Neural cell (in vitro differentiated cells): ENCODE results near the gene BPI. TPM values are rescaled to one million over a fixed set of nuclear protein-coding genes. Genes with fewer than 3 reads are reported as not detected.

Source experiments
- H2AFZ ChIP-seq: fragments of 200-600, 300-800 bp; sonication (generic), shearing (Covaris generic); 2 replicates; pipeline ENCODE4 v1.6.0; 2014; ENCODE audit warnings: low read depth, mild to moderate bottlenecking, antibody characterized with exemption, low read length, moderate library complexity
- H3F3A ChIP-seq: fragments of 200-600 bp; shearing (Covaris generic); 2 replicates; pipeline ENCODE4 v1.6.1; 2016; ENCODE audit warnings: mild to moderate bottlenecking, moderate library complexity, mixed read lengths, antibody characterized with exemption, low read length; ENCODE audit not compliant: insufficient read depth, poor library complexity, severe bottlenecking
- H3K27ac ChIP-seq: fragments of 200-600, 300-800 bp; sonication (generic), shearing (Covaris generic); 2 replicates; pipeline ENCODE4 v1.5.1; 2014; ENCODE audit warnings: mild to moderate bottlenecking, low read length, moderate library complexity
- H3K27me3 ChIP-seq: fragments of 300-800, 200-600 bp; sonication (generic), shearing (Covaris generic); 2 replicates; pipeline ENCODE4 v1.6.0; 2014; ENCODE audit warnings: mild to moderate bottlenecking, low read depth, low read length, moderate library complexity; ENCODE audit not compliant: insufficient read depth
- H3K36me3 ChIP-seq: fragments of 300-800, 200-600 bp; sonication (generic), shearing (Covaris generic); 2 replicates; pipeline ENCODE4 v1.5.1; 2014; ENCODE audit warnings: mild to moderate bottlenecking, antibody characterized with exemption, low read length, moderate library complexity; ENCODE audit not compliant: insufficient read depth
- H3K4me2 ChIP-seq: fragments of 300-800, 200-600 bp; sonication (generic), shearing (Covaris generic); 2 replicates; pipeline ENCODE4 v1.6.0; 2014; ENCODE audit warnings: mild to moderate bottlenecking, low read length
- H3K4me3 ChIP-seq: fragments of 300-800, 200-600 bp; sonication (generic), shearing (Covaris generic); 2 replicates; pipeline ENCODE4 v1.5.1; 2014; ENCODE audit warnings: mild to moderate bottlenecking, low read length, moderate library complexity
- H3K79me2 ChIP-seq: fragments of 200-600 bp; shearing (Covaris generic); replicated peaks from 2 replicates; pipeline ENCODE4 v1.6.0; 2014; ENCODE audit warnings: mild to moderate bottlenecking, low read length, moderate library complexity; ENCODE audit not compliant: insufficient read depth
- H3K9ac ChIP-seq: fragments of 300-800, 200-600 bp; sonication (generic), shearing (Covaris generic); 2 replicates; pipeline ENCODE4 v1.6.1; 2016; ENCODE audit warnings: mild to moderate bottlenecking, low read length, mixed read lengths
- H3K9me2 ChIP-seq: fragments of 200-600 bp; shearing (Covaris generic); 2 replicates; pipeline ENCODE4 v1.6.1; 2016; ENCODE audit warnings: mild to moderate bottlenecking, low read length, mixed read lengths; ENCODE audit not compliant: insufficient read depth
- H3K9me3 ChIP-seq: fragments of 200-600, 300-800 bp; sonication (generic), shearing (Covaris generic); 2 replicates; pipeline ENCODE4 v1.6.1; 2016; ENCODE audit warnings: mild to moderate bottlenecking, mixed run types, low read length, moderate library complexity, mixed read lengths
- H4K20me1 ChIP-seq: fragments of 200-600 bp; shearing (Covaris generic); 2 replicates; pipeline ENCODE4 v1.6.1; 2016; ENCODE audit warnings: mild to moderate bottlenecking, mixed run types; ENCODE audit not compliant: insufficient read depth
- EP300 ChIP-seq: fragments of 450-650 bp; conservative IDR thresholded peaks from 2 replicates; pipeline ENCODE4 v1.6.1; 2014; ENCODE audit warnings: antibody characterized with exemption, mild to moderate bottlenecking, moderate library complexity; ENCODE audit not compliant: poor library complexity, severe bottlenecking
- EZH2 ChIP-seq: fragments of 200-600, 300-800 bp; shearing (Covaris generic), sonication (generic); IDR thresholded peaks from 2 replicates; pipeline ENCODE4 v1.6.1; 2014; ENCODE audit warnings: antibody characterized with exemption, low read length, borderline replicate concordance, mild to moderate bottlenecking; ENCODE audit not compliant: insufficient read depth, poor library complexity, severe bottlenecking
- MXI1 ChIP-seq: fragments of 450-650 bp; conservative IDR thresholded peaks from 2 replicates; pipeline ENCODE4 v1.6.1; 2014; ENCODE audit warnings: antibody characterized with exemption, mild to moderate bottlenecking; ENCODE audit not compliant: poor library complexity, severe bottlenecking
- POLR2AphosphoS5 ChIP-seq: IDR thresholded peaks from 2 replicates; pipeline ENCODE4 v1.6.1; 2012
- RAD21 ChIP-seq: fragments of 450-650 bp; conservative IDR thresholded peaks from 2 replicates; pipeline ENCODE4 v1.6.1; 2014; ENCODE audit warnings: antibody characterized with exemption, mild to moderate bottlenecking, moderate library complexity
- SMC3 ChIP-seq: fragments of 450-650 bp; conservative IDR thresholded peaks from 2 replicates; pipeline ENCODE4 v1.6.1; 2014; ENCODE audit warnings: antibody characterized with exemption, mild to moderate bottlenecking, moderate library complexity; ENCODE audit not compliant: poor library complexity
- TAF1 ChIP-seq: IDR thresholded peaks from 2 replicates; pipeline ENCODE4 v1.6.1; 2012; ENCODE audit warnings: low read depth
- polyA plus RNA-seq: library from polyadenylated mRNA; depleted of rRNA; stranded (reverse); fragments of >200 nt; gene quantifications from 2 replicates; pipeline ENCODE4 v1.2.3, GENCODE V29; 2014
- TF ChIP-seq, protein P1 (sequence below): IDR thresholded peaks from 2 replicates; pipeline ENCODE4 v1.6.1; 2012; ENCODE audit warnings: borderline replicate concordance
- TF ChIP-seq, protein P2 (sequence below): fragments of 450-650 bp; IDR thresholded peaks from 2 replicates; pipeline ENCODE4 v1.5.1; 2014; ENCODE audit warnings: antibody characterized with exemption, mild to moderate bottlenecking, moderate library complexity; ENCODE audit not compliant: poor library complexity, severe bottlenecking

The BPI gene
- polyA plus RNA-seq, 1 donor from 2014 or later: not detected

DNA sequence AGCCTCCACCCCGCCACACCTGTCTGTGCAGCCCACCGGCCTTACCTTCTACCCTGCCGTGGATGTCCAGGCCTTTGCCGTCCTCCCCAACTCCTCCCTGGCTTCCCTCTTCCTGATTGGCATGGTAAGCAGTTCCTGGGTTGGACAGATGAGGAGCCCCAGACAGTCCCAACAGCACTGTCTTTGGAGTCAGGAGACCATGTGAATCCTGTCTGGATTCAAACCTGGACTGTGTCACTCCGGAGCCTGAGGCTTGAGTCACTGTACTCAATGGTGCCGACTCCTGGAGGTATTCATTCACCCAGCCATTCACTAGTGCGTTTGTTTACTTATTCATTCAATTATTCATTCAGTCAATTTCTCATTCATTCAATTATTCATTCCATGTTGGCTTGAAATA, 22.4 kb downstream of the BPI start:
- no peak overlapping the region for H3K4me3 ChIP-seq
- no peak overlapping the region for H3K9ac ChIP-seq
- no peaks in the 10 kb centered on the region for H3K9me2 ChIP-seq

DNA sequence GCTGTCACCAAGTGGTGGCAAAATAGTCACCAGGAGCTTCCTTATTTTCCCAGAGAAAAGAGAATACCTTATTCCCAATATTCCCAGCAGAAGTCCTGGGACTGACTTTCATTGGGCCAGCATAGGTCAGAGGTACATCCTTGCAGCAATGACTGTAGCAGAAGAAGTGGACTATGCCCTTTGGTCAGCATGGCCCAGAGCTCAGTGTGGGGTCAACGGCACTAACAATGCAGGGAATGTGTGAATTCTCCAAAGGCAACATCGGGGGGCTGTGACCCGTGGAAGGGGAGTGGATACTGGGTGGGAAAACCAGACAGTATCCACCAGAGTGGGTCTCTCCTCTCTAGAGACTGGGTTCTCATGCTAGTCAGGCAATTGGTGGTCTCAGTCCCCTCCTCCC, 26.7 kb downstream of the BPI start:
- no peak overlapping the region for H3K9ac ChIP-seq
- H3K27me3 ChIP-seq: no peaks in the 10 kb centered on the region
- no peak overlapping the region for H2AFZ ChIP-seq
- no peak overlapping the region for H3K4me3 ChIP-seq
- no peaks in the 10 kb centered on the region for H3F3A ChIP-seq
- H4K20me1 ChIP-seq: no peaks in the 10 kb centered on the region
- no peaks in the 10 kb centered on the region for H3K9me2 ChIP-seq
- H3K36me3 ChIP-seq: no peaks in the 10 kb centered on the region
- no peak overlapping the region for H3K4me2 ChIP-seq
- no peak overlapping the region for H3K27ac ChIP-seq
- no peaks in the 10 kb centered on the region for H3K79me2 ChIP-seq
- no peaks in the 10 kb centered on the region for H3K9me3 ChIP-seq
- TF ChIP-seq POLR2AphosphoS5 (no peak), EZH2 (no peak), RAD21 (no peak), MXI1 (no peak), SMC3 (no peak), EP300 (no peak), TAF1 (no peak)
- TF ChIP-seq, protein P1, sequence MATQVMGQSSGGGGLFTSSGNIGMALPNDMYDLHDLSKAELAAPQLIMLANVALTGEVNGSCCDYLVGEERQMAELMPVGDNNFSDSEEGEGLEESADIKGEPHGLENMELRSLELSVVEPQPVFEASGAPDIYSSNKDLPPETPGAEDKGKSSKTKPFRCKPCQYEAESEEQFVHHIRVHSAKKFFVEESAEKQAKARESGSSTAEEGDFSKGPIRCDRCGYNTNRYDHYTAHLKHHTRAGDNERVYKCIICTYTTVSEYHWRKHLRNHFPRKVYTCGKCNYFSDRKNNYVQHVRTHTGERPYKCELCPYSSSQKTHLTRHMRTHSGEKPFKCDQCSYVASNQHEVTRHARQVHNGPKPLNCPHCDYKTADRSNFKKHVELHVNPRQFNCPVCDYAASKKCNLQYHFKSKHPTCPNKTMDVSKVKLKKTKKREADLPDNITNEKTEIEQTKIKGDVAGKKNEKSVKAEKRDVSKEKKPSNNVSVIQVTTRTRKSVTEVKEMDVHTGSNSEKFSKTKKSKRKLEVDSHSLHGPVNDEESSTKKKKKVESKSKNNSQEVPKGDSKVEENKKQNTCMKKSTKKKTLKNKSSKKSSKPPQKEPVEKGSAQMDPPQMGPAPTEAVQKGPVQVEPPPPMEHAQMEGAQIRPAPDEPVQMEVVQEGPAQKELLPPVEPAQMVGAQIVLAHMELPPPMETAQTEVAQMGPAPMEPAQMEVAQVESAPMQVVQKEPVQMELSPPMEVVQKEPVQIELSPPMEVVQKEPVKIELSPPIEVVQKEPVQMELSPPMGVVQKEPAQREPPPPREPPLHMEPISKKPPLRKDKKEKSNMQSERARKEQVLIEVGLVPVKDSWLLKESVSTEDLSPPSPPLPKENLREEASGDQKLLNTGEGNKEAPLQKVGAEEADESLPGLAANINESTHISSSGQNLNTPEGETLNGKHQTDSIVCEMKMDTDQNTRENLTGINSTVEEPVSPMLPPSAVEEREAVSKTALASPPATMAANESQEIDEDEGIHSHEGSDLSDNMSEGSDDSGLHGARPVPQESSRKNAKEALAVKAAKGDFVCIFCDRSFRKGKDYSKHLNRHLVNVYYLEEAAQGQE: no peak
- TF ChIP-seq, protein P2, sequence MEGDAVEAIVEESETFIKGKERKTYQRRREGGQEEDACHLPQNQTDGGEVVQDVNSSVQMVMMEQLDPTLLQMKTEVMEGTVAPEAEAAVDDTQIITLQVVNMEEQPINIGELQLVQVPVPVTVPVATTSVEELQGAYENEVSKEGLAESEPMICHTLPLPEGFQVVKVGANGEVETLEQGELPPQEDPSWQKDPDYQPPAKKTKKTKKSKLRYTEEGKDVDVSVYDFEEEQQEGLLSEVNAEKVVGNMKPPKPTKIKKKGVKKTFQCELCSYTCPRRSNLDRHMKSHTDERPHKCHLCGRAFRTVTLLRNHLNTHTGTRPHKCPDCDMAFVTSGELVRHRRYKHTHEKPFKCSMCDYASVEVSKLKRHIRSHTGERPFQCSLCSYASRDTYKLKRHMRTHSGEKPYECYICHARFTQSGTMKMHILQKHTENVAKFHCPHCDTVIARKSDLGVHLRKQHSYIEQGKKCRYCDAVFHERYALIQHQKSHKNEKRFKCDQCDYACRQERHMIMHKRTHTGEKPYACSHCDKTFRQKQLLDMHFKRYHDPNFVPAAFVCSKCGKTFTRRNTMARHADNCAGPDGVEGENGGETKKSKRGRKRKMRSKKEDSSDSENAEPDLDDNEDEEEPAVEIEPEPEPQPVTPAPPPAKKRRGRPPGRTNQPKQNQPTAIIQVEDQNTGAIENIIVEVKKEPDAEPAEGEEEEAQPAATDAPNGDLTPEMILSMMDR: no peak

More for the DNA sequence above, 22.4 kb downstream of the BPI start:
- no peak for TF ChIP-seq TAF1
- no peak for TF ChIP-seq POLR2AphosphoS5
- TF ChIP-seq, protein P2: no peak
- TF ChIP-seq RAD21: no peak
- no peak for TF ChIP-seq SMC3
- no peak for TF ChIP-seq MXI1
- TF ChIP-seq EZH2: no peak
- TF ChIP-seq EP300: no peak
- TF ChIP-seq, protein P1: no peak
- H2AFZ ChIP-seq: no peak overlapping the region
- H3F3A ChIP-seq: no peaks in the 10 kb centered on the region
- H4K20me1 ChIP-seq: no peaks in the 10 kb centered on the region
- no peaks in the 10 kb centered on the region for H3K36me3 ChIP-seq
- H3K9me3 ChIP-seq: no peaks in the 10 kb centered on the region
- no peak overlapping the region for H3K4me2 ChIP-seq
- H3K27me3 ChIP-seq: no peaks in the 10 kb centered on the region
- H3K27ac ChIP-seq: no peak overlapping the region
- H3K79me2 ChIP-seq: no peaks in the 10 kb centered on the region
